NCI-H2029 treated with DMSO at 0.1 percent for 48 hours (cell line): ENCODE data around the gene TTLL8.
"Not testable (repeated sequence)": the region's sequence is repeated elsewhere in the genome, so short reads cannot be mapped to it uniquely, and the experiment has no call there.

Experiments used
- DNase-seq: peaks from one replicate; lab custom pipeline; 2025; lab: John Stamatoyannopoulos, UW

Gene TTLL8

DNA sequence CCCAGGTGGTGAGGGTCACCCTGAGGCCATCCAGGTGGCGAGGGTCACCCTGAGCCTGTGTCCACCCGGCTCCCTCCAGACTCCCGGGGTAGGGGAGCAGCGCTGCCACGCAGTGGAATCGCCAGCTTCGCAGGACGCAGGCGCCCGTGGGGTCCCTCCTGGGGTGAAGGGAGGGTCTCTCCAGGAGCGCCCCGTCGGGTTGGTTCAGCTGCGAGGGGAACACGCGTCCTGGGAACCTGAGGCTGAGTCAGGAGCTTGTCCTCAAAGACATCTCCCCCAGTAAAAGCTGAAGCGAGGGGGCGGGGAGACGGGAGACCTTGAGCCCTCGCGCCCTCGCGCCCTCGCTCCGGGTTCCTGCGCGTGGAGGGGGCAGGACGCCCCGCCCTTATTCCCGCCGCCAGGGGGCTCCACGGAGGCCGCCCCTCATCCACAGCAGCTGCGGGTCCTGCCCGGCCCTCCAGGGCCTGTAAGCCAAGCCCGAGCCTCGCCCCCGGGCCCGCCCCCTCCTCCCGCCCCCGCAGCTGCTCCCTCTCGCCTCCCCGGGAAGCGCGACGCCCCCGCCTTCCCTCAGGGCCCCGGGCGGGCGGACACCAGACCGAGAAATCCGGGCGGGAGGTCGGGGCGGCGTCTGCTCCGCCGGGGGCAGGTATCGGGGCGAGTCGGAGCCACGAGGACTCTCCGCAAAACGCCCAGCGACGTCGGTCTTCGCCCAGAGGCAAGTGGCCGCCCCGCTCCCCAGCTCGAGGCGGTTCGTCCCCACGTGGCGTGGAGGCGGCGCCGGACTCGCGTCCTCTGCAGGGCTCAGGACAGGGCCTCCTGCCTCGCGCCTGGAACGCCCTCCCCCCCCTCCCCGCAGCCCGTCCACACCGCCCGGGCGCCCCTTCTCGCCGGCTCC is 74.7 kb downstream of the TTLL8 start:
- no peak for DNase-seq

DNA sequence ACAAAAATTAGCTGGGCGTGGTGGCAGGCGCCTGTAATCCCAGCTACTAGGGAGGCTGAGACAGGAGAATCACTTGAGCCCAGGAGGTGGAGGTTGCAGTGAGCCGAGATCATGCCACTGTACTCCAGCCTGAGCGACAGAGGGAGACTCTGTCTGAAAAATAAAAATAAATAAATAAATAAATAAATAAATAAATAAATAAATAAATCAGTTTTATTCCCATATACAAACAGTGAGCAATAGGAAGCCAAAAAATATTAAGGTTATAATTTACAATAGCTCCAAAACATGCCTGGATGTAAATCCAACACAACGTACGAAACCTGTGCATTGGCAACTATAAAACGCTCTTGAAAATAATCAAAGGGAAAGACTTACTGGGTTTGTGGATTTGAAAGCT is 76.3 kb downstream of the TTLL8 start:
- DNase-seq = not testable (repeated sequence)

DNA sequence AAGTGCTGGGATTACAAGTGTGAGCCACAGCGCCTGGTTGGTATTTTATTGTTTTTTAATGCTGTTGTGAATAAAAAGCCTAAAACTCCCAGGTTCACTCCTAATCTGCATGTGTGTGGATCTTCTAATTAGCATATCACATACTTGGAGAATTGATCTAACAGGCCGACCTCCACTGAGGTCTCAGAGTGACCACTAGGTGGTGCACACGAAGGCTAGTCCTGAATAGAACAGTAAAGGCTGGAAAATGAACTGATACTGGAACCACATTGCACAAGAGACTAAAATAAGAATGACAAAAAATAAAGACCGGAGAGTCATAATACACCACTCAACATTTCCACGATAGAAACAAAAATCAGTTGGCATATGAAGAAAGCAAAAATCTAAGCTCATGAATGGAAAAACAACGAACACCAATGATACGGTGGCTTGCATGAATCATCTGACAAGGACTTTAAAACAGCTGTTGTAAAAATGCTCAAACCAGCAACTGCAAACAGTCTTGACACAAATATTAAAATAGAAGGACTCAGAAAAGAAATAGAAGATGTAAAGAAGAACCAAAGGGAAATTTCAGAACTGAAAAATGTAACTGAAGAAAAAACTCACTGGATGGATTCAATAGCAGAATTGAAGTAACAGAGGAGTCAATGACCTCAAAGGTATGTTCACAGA is 78.4 kb downstream of the TTLL8 start:
- DNase-seq = no peak

DNA sequence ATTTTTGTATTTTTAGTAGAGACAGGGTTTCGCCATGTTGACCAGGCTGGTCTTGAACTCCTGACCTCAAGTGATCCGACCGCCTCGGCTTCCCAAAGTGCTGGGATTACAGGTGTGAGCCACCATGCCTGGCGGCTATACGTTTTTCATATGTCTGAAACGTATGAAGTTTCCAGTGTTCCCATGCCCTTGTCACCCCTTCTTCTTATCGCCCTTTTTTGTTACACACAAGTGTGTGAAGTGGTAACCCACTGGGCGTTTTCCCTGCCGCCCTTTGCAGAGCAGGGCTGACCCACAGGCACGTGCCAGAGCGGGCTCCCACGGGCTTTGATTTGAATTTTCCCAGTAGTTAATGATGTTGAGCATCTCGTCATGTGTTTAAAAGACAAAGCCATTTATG is 80.5 kb downstream of the TTLL8 start:
- no peak for DNase-seq

DNA sequence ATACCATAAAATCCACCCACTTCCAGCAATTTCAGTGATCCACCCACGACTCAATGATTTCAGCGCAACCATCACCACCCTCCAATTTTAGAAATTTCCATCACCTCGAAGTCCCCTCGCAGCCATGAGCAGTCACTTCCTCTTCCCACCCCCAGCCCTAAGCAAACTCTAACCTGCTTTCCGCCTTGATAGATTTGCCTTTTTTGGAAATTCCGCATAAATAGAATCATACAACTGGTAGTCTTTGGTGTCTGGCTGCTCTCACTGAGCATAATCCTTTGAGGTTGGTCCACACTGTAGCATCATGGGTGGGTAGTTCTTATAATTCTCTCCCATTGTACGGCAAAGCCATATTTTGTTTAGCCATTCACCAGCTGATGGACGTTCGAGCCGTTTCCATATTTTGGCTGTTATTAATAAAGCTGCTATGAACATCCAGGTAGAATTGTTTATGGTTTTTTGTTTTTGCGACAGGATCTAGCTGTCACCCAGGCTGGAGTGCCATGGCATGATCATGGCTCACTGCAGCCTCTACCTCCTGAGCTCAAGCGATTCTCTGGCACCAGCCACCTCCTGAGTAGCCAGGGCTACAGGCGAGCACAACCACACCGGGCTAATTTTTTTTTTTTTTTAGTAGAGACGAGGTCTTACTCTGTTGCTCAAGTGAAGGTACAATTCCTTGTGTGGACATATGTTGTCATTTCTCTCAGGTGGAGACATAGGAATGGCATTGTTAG is 81.5 kb downstream of the TTLL8 start:
- DNase-seq = no peak

DNA sequence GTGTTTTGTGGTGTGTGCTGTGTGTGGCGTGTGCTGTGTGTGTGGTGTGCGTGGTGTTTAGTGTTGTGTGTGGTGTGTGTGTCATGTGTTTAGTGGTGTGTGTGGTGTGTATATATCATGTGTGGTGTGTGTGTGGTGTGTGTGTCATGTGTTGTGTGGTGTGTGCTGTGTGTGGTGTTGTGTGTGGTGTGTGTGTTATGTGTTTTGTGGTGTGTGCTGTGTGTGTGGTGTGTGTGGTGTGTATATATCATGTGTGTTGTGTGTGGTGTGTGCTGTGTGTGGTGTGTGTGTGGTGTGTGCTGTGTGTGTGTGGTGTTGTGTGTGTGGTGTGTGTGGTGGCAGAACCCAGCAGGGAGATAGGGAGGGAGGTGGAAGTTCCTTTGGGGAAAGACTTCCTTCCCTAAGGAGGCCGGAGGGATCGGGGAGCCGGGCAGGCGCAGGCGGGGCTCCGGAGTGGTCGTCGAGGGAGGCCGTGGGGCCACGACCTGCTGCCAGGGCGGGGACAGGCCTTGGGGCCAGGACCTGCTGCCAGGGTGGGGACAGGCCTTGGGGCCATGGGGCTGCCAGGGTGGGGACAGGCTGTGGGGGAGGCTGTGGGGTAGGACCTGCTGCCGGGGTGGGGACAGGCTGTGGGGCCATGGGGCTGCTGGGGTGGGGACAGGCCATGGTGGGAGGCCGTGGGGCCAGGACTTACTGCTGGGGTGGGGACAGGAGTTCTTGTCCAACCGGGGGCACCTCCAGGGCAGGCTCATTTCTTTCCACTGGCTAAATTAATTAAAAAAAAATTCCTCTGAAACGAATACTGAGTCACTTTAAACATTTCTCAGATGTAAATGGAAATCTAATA is 82.3 kb downstream of the TTLL8 start:
- no peak for DNase-seq

DNA sequence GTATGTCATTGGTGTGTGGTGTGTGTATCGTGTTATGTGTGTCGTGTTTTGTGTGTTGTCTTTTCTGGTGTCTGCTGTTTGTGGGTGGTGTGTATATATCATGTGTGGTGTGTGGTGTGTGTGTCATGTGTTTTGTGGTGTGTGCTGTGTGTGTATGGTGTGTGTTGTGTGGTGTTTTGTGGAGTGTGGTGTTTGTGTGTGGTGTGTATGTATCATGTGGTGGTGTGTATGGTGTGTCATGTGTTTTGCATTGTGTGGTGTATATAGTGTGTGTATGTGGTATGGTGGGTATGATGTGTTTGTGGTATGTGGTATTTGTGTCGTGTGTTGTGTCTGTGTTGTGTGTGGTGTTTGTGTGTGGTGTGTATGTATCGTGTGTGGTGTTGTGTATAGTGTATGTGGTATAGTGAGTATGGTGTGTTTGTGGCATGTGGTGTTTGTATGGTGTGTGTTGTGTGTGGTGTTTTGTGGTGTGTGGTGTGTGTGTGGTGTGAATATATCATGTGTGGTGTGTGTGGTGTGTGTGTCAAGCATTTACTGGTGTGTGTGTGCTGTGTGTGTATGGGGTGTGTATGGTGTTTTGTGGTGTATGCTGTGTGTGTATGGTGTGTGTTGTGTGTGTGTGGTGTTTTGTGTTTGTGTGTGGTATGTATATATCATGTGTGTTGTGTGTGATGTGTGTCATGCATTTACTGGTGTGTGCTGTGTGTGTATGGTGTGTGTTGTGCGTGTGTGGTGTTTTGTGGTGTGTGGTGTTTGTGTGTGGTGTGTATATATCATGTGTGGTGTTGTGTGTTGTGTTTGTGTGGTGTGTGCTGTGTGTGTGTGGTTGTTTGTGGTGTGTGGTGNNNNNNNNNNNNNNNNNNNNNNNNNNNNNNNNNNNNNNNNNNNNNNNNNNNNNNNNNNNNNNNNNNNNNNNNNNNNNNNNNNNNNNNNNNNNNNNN is 84.8 kb downstream of the TTLL8 start:
- no peak for DNase-seq

DNA sequence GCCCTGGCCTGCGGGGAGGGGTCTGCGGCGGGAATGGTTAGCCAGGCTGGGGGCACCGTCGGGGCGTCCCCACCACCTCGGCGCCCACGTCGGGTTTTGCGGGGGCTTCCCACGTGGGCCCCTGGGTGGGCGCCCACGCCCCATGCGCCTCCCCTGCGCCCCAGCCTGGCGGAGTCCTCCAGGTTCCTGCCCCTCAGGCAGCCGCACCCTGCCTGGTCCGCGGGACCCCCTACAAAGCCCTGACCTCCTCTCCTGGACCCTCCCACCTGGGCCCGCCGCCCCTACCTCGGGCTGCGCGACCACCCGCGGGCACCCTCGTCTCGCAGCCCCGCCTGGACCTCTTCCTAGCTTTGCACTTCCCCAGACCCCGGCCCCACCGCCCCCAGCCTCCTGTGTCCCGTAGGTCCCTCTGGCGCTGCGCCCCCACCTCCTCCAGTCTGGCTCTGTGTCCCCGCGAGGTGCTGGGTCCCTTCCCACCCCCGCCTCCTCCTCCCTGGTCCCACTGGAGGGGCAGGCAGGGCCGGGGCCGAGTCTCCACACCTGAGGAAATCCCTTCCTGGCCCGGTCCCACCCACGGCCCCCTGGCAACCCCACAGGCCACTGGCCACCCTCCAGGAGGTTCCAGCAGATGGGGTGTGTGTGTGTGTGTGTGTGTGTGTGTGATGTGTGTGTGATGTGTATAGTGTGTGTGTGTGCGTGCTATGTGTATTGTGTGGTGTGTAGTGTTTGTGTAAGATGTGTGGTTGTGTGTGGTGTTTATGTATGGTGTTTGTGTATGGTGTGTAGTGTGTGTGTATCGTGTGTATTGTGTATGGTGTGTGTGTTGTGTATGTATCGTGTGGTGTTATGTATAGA is 85.7 kb downstream of the TTLL8 start:
- no peak for DNase-seq

DNA sequence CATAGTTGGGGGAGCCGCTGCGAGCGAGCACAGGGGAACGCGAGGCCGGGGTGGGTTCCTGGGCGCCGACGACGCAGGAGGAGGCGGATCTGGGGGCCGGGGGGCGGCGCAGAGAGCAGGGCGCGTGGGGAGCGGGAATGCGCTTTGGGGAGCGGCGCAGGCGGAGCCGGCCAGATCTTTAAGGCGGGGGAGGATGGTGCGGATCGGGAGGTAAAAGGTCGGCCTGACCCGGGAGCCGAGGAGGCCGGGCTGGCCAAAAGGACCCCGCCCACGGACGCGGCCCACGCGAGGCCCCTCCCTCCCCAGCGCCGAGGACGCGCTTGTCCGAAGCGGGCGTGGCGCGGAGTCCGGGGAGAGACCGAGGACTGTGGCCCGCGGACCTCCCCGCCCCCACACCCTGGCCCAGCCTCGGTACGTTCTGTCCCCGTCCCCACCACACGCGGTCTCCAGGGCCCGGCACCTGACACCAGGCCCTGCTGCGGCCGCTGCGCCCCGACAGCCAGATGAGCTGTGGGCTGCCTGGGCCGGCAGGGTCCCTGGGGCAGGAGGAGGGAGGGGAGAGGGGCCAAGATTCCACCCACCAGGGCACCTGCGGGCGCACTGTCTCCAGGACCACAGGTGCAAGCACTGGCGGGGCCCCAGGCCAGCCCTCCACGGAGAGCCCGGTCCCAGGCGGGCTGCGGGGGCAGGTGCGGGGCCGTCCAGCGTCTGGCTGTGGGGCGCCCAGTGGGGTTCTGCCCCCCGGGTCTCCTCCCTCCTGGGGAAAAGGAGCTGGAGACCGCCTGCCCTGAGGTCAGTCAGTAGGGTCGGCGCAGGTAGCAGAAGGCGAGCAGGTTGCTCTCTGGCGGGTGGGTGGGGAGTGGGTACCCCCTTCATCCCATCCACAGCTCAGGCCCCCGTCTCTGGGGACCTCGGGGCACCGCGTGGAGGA is 86.6 kb downstream of the TTLL8 start:
- DNase-seq = no peak

DNA sequence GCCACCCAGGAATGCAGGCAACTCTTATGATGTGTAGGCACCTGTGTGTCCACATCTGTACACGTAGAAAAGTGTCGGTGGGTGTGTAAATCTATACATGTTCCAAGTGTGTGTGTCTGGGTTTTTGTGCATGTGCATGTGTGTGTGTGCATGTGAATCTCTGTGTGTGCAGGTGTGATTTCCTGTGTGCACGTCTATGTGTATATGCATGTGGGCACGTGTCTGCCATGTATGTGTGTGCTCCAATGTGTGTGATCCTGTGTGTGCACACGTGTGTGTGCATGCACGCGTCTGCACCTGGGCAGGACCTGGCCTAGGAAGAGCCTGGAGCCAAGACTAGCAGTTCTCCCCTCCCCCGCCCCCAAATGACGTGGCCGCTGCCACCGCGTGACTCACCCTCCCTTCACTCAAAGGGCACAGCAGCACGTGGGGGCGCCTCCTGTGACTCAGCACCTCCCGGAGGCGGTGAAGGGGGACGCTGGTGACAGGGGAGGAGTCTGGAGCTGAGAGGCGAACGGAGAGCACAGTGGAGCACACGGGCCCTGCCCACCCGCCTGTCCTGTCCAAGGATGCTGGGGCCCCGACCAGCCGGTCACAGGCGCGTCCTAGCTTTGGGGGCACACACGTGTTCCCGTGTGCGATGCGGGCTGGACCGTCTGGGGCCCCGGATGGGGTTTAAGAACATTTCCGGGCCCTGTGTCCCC is 87.4 kb downstream of the TTLL8 start:
- DNase-seq = no peak

DNA sequence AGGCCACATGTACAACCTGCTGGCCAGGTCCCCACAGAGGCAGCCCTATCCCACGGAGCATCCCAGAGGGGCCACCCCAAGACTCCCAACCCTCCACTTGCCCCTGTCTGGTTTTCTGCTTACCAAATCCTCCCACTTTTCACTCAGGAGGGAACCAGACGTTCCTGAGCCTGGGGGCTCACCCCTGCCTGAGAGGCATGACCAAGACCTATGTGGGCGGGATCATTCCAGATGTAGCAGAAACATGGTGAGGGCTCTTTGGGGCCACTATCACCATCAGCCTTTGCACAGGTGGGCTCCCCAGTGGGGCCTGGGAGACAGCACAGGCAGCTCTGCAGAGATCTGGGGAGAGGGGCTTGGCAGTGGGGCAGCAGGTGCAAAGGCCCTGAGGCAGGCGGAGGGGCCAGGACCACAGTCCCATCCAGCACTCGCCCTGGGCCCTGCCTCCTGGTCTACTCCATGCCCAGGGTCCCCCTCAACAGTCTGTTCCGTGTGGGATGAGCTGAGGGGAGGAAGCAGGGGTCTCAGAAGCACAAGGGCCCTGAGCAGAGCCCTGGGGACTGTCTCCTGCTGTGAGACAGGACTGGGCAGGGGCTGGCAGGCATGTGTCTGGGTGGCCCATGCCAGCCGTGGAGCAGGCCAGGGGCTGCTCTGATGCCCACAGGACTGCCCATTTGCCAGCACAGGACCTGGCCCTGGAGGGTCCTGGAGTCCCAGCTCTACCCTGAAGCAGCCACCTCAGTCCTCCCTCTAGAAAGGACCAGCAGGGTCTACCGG is 88.2 kb downstream of the TTLL8 start:
- no peak for DNase-seq

DNA sequence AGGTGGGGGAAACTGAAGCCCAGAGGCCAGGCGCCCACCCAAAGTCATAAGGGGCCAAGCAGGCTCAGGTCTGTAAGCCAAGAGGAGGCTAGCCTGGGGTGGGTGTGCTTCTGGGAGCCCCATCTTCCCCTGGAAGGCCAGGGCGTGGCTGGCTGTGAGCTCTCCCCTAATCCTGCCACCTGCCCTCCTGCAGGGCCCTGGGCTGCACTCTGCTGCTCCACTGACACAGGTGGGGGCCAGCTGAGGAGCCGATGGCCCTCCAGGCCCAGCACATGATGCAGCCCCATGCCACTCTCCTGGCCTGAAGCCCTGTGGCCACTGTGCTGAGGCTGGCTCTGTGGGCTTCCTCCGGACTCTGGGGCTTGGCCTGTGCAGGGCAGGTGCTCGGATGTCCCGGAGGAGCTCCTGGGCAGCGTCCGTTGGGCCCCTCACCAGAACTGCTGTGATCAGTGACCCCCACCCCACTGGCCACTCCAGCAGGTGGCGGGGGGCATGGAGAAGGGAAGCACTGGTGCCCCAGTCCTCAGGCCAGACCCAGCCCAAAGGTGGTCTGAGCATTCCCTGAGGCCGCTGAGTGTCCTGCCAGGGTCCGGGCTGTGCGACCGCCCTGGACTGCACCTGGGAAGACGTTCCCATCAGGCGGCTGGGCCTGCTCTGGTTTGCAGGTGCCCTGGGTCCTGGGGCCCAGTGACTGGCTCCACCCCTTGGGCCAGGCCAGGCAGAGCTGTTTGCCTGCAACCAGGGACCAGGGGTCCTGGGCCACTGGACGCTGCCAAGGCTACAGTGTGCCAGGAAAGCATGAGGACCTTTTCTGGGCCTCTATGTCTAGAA is 89.1 kb downstream of the TTLL8 start:
- no peak for DNase-seq
